GM06990 (cell line): ENCODE data around the gene CASP6.

ENCODE experiments used
- DNase-seq: peaks from one replicate; pipeline ENCODE4 v3.0.0-alpha.2; 2011; ENCODE audit not compliant: insufficient read length; ENCODE audit errors: extremely low read depth
- H3K27me3 ChIP-seq: replicated peaks from 2 replicates; pipeline ENCODE4 v1.6.0; 2011; ENCODE audit warnings: low read length; ENCODE audit not compliant: control insufficient read depth, insufficient read depth
- H3K36me3 ChIP-seq: 2 replicates; pipeline ENCODE4 v1.5.1; 2011; ENCODE audit warnings: low read length; ENCODE audit not compliant: control insufficient read depth, insufficient read depth
- H3K4me3 ChIP-seq: replicated peaks from 2 replicates; pipeline ENCODE4 v1.5.1; 2011; ENCODE audit warnings: low read depth, mild to moderate bottlenecking, control low read depth, low read length
- TF ChIP-seq, protein P1 (sequence below): IDR thresholded peaks from 2 replicates; pipeline ENCODE4 v1.5.1; 2011; ENCODE audit warnings: low read length, control low read depth, mild to moderate bottlenecking, inconsistent platforms; ENCODE audit not compliant: insufficient read depth, poor library complexity, severe bottlenecking

The CASP6 gene

DNA sequence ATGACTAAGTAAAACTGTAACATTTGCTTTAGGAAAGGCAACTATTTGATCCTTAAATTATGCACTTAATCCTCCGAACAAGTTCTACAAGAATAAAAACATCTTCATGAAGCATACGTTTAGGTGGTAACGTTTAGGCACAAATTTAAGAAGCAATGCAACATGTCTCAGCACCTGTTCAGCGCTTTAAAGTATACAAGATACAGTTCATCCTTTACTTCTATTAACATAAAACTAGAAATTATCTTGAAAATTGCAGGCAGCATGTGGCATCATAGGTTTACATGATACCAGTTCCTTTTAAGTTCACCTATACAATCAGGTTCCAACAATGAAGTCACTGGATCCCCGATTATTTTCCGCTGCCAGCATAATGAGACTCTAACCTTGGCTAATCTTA, 25.1 kb upstream of the CASP6 start:
- DNase-seq, result no peak
- Histone ChIP-seq H3K36me3 (no peaks in the 10 kb centered on the region), H3K27me3 (no peaks in the 10 kb centered on the region), H3K4me3 (no peak overlapping the region; the same call in 1 of the 2 replicates)
- TF ChIP-seq, protein P1, sequence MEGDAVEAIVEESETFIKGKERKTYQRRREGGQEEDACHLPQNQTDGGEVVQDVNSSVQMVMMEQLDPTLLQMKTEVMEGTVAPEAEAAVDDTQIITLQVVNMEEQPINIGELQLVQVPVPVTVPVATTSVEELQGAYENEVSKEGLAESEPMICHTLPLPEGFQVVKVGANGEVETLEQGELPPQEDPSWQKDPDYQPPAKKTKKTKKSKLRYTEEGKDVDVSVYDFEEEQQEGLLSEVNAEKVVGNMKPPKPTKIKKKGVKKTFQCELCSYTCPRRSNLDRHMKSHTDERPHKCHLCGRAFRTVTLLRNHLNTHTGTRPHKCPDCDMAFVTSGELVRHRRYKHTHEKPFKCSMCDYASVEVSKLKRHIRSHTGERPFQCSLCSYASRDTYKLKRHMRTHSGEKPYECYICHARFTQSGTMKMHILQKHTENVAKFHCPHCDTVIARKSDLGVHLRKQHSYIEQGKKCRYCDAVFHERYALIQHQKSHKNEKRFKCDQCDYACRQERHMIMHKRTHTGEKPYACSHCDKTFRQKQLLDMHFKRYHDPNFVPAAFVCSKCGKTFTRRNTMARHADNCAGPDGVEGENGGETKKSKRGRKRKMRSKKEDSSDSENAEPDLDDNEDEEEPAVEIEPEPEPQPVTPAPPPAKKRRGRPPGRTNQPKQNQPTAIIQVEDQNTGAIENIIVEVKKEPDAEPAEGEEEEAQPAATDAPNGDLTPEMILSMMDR, result no peak

DNA sequence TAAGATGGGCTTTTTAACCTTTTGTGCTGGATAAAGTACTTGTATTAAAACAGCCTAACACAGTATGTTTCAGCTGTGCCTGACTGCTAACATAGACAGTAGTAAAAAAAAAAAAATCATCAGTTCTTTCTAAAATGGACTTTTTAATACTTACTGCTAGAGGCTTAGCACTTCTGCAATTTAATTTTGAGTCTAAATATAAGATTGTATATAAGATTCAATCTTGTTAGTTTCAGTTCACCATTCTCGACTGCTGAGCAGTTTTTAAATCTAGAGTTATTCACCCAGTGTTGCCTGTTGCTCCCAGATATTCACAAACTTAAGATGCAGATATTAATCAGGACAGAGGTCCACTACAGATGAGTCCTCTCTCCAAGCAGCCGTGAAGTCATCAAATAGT, 19.9 kb upstream of the CASP6 start:
- H3K36me3 ChIP-seq, result no peaks in the 10 kb centered on the region
- H3K27me3 ChIP-seq, result no peaks in the 10 kb centered on the region
- no peak overlapping the region for H3K4me3 ChIP-seq
- TF ChIP-seq, protein P1, result no peak
- DNase-seq, result no peak

DNA sequence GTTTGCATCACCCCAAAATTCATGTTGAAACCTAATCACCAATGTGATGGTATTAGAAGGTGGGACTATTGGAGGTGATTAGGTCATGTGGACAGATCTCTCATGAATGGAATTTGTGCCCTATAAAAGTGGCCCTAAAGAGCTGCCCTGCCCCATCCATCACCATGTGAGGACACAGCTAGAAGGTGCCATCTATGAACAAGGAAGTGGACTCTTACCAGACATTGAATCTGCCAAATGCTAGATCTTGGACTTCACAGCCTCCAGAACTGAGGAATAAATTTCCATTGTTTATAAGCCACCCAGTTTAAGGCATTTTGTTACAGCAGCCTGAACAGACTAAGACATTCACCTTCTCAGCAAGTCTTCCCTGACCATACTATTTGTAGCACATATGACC, 19.1 kb upstream of the CASP6 start:
- TF ChIP-seq, protein P1, result no peak
- no peak for DNase-seq

DNA sequence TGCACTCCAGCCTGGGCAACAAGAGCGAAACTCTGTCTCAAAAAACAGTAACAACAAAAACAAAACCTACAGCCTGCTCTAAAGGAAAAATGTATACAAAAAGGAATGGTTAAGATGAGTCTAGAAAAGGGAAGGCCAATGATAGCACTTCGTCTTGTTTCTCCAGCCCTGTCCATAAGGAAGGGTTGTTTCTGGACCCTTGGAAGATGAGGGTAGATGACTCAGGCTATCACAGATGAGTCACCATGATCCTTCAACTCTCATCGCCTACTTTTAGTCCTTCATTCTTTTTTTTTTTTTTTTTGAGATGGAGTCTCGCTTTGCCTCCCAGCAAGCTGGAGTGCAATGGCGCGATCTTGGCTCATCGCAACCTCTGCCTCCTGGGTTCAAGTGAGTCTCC, 17.8 kb upstream of the CASP6 start:
- Histone ChIP-seq H3K36me3 (no peaks in the 10 kb centered on the region), H3K4me3 (no peak overlapping the region), H3K27me3 (no peaks in the 10 kb centered on the region)
- TF ChIP-seq, protein P1, result no peak
- DNase-seq, result no peak

More for the DNA sequence above, 19.1 kb upstream of the CASP6 start:
- H3K27me3 ChIP-seq, result no peaks in the 10 kb centered on the region
- H3K4me3 ChIP-seq, result no peak overlapping the region
- no peaks in the 10 kb centered on the region for H3K36me3 ChIP-seq

DNA sequence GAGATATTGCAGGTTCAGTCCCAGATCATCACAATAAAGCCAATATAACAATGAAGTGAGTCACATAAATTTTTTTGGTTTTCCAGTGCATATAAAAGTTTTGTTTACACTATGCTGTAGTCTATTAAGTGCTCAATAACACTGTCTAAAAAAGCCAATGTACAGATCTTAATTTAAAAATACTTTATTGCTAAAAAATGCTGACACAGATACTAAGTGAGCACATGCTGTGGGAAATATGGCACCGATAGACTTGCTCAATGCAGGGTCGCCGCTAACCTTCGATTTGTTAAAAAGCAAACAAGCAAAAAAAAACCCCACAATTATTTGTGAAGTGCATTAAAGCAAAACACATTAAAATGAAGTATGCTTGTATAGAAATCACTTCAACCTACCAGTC, 16.4 kb upstream of the CASP6 start:
- TF ChIP-seq, protein P1, result no peak
- Histone ChIP-seq H3K4me3 (no peak overlapping the region), H3K27me3 (no peaks in the 10 kb centered on the region), H3K36me3 (no peaks in the 10 kb centered on the region)
- DNase-seq, result no peak

DNA sequence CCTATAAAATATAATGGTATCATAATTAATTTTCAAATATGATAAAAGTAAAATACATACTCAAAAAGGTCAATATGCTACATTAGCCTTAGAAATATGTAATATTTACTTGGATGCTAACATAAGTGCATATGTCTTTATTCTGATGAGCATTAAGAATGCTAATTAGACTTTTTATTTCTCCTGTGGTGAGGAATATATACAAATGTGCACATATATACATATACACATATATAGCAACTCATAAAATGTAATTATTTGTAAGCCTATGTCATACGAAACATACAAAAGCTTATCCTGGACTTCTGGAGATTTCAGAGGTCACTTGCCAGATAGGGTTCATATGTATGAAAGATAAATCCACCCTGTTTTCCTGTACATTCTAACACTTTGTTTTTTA, 15.5 kb upstream of the CASP6 start:
- TF ChIP-seq, protein P1, result no peak
- H3K27me3 ChIP-seq, result no peaks in the 10 kb centered on the region
- no peak overlapping the region for H3K4me3 ChIP-seq
- H3K36me3 ChIP-seq, result no peaks in the 10 kb centered on the region
- DNase-seq, result no peak
